Measurements from ENCODE around the gene PTGDR. TPM values are rescaled to one million over a fixed set of nuclear protein-coding genes. Genes with fewer than 3 reads are reported as not detected.

PTGDR gene
- total and polyA plus RNA-seq, 10 of the 15 experiments (the other 5 are each of a cell fraction or from before 2014, with no cell fraction given): not detected

- no peaks in the 10 kb centered on the region for H3K36me3 ChIP-seq (ENCODE audit: control insufficient read depth in 2 of 2, insufficient read depth in 2 of 2, low read length in 1 of 2)
- no TSS peak for BruUV-seq (replicated peaks)
- H3K4me3 ChIP-seq: no peak overlapping the region
- FAIRE-seq: no peak
- H3K9me3 ChIP-seq (replicated peaks; ENCODE audit: control insufficient read depth, insufficient read depth, low read length): peaks cover 7% of the 10 kb centered on the region; the same call in 2 of the 3 replicates
- peaks cover 13 to 25% of the 10 kb centered on the region in 2 experiments for H3K27me3 ChIP-seq (replicated peaks in 1 of 2; ENCODE audit: control insufficient read depth in 2 of 2, insufficient read depth in 2 of 2, low read length in 1 of 2)
- ATAC-seq: no peak
- in situ Hi-C loops (cut with MboI): no loop called here
- no peak overlapping the region for H2AFZ ChIP-seq (ENCODE audit: control insufficient read depth, low read depth, low read length)
- CTCF ChIA-PET: no interaction called here
- 58% methylated on average over 10 of the region's 10 CpGs for WGBS (ENCODE audit: insufficient coverage, insufficient replicate concordance, low lambda C conversion rate, missing lambda C conversion rate)
- SMC1A ChIA-PET (ENCODE audit: uncharacterized antibody, unreplicated experiment): no interaction called here
- H3K9ac ChIP-seq (ENCODE audit: control insufficient read depth, insufficient read depth, low read length): no peak overlapping the region
- intact Hi-C loops (cut with micrococcal nuclease; ENCODE audit: unreplicated experiment): no loop called here
- no peaks in the 10 kb centered on the region for H4K20me1 ChIP-seq (ENCODE audit: control insufficient read depth, insufficient read depth)
- no peak for TF ChIP-seq PBX3 (IDR thresholded peaks at IDR 0.05; ENCODE audit: insufficient replicate concordance, low read depth, low read length)
- TF ChIP-seq CREB1 (IDR thresholded peaks at IDR 0.05; ENCODE audit: low read depth): no peak
- no peak for TF ChIP-seq SREBF1 (IDR thresholded peaks at IDR 0.05; ENCODE audit: low read length)
- TF ChIP-seq RB1 (IDR thresholded peaks at IDR 0.05; ENCODE audit: borderline replicate concordance): no peak
- no peak for TF ChIP-seq CHD2 (IDR thresholded peaks at IDR 0.05; ENCODE audit: borderline replicate concordance, low read depth, low read length)
- no peak for TF ChIP-seq SPI1 (IDR thresholded peaks at IDR 0.05; ENCODE audit: borderline replicate concordance, insufficient read depth, low read depth, low read length)
- TF ChIP-seq ZNF24 (IDR thresholded peaks at IDR 0.05): no peak
- no peak for TF ChIP-seq ATF7 (IDR thresholded peaks at IDR 0.05; ENCODE audit: low read depth)
- no peak for TF ChIP-seq CBFB (IDR thresholded peaks at IDR 0.05; ENCODE audit: low read depth)
- TF ChIP-seq MLLT1 (IDR thresholded peaks at IDR 0.05): no peak
- POLR2A ChIA-PET: no interaction called here
- peaks cover 27% of the 10 kb centered on the region for H3K4me1 ChIP-seq (ENCODE audit: control insufficient read depth, insufficient read depth, low read length)
- RAD21 ChIA-PET (ENCODE audit: unreplicated experiment): no interaction called here
- DNase-seq (ENCODE audit: low read depth, low spot score): no peak
- no peak overlapping the region for H3K27ac ChIP-seq (ENCODE audit: control insufficient read depth, insufficient read depth)
- no peaks in the 10 kb centered on the region for H3K79me2 ChIP-seq (ENCODE audit: control insufficient read depth, insufficient read depth, low read length)
- H3K4me2 ChIP-seq (ENCODE audit: control insufficient read depth, insufficient read depth): peak overlapping the region; percentile 89
Observed at GRCh38 chr14:52313462-52313861, 46.0 kb downstream of the PTGDR start.
